PC-3 (cell line): ENCODE data around the gene UNG. TPM values are rescaled to one million over a fixed set of nuclear protein-coding genes. Genes with fewer than 3 reads are reported as not detected.

Experiments
- ATAC-seq: fragments of 200-7000 bp; cut with Tn5 transposase; 2 replicates; pipeline ENCODE4 v1.9.1; 2020; ENCODE audit warnings: mild to moderate bottlenecking, moderate library complexity
- BruUV-seq: library from RNA; stranded (reverse); fragments of 400-500 nt; replicated peaks from 2 replicates; lab custom pipeline; 2021; lab: Mats Ljungman, UMichigan
- CTCF ChIA-PET: fragments of 300-600 bp; sonication (Branson Sonifier 250); formaldehyde crosslinking; loops from one replicate; lab custom pipeline; 2022; ENCODE audit warnings: antibody characterized with exemption; lab: Charles Lee
- POLR2A ChIA-PET: fragments of 300-600 bp; sonication (Branson Sonifier 250); formaldehyde crosslinking; loops from one replicate; lab custom pipeline; 2022; ENCODE audit warnings: antibody characterized with exemption; ENCODE audit not compliant: unreplicated experiment; lab: Charles Lee
- DNase-seq: peaks from one replicate; pipeline ENCODE4 v3.0.0-alpha.2; 2015
- H2AFZ ChIP-seq: fragments of 300-600 bp; sonication (generic); 2 replicates; pipeline ENCODE4 v1.6.0; 2016; ENCODE audit warnings: antibody characterized with exemption, low read length
- H3F3A ChIP-seq: fragments of 300-600 bp; sonication (generic); one replicate; pipeline ENCODE4 v1.6.0; 2017; ENCODE audit warnings: antibody characterized with exemption, low read length, control low read depth, mild to moderate bottlenecking; ENCODE audit not compliant: unreplicated experiment
- H3K27ac ChIP-seq: fragments of 300-600 bp; sonication (generic); 2 replicates; pipeline ENCODE4 v1.5.1; 2016; ENCODE audit warnings: mild to moderate bottlenecking, low read length
- H3K27me3 ChIP-seq: fragments of 300-600 bp; sonication (generic); 2 replicates; pipeline ENCODE4 v1.6.1; 2016; ENCODE audit warnings: low read length, mixed read lengths
- H3K36me3 ChIP-seq: fragments of 300-600 bp; sonication (generic); 2 replicates; pipeline ENCODE4 v1.6.1; 2016; ENCODE audit warnings: low read depth, mixed run types, low read length, mixed read lengths
- H3K4me1 ChIP-seq: fragments of 300-600 bp; sonication (generic); 2 replicates; pipeline ENCODE4 v1.5.1; 2016; ENCODE audit warnings: low read length; ENCODE audit not compliant: insufficient read depth
- H3K4me2 ChIP-seq: fragments of 300-600 bp; sonication (generic); 2 replicates; pipeline ENCODE4 v1.6.0; 2016; ENCODE audit warnings: low read length
- H3K4me3 ChIP-seq: fragments of 300-600 bp; sonication (generic); 2 replicates; pipeline ENCODE4 v1.5.1; 2016; ENCODE audit warnings: mild to moderate bottlenecking, low read length, mixed read lengths
- H3K79me2 ChIP-seq: fragments of 300-600 bp; sonication (generic); 2 replicates; pipeline ENCODE4 v1.6.1; 2017; ENCODE audit warnings: low read length, mixed read lengths
- H3K9ac ChIP-seq: fragments of 300-600 bp; sonication (generic); 2 replicates; pipeline ENCODE4 v1.6.0; 2016; ENCODE audit warnings: mild to moderate bottlenecking, low read length
- H3K9me2 ChIP-seq: fragments of 300-600 bp; sonication (generic); replicated peaks from 2 replicates; pipeline ENCODE4 v1.6.1; 2016; ENCODE audit warnings: mixed run types, low read length, mixed read lengths
- H3K9me3 ChIP-seq: fragments of 300-600 bp; sonication (generic); 2 replicates; pipeline ENCODE4 v1.6.1; 2016; ENCODE audit warnings: low read length, mixed read lengths
- H4K20me1 ChIP-seq: fragments of 300-600 bp; sonication (generic); 2 replicates; pipeline ENCODE4 v1.6.1; 2016; ENCODE audit warnings: low read length, mixed read lengths
- CTCF ChIP-seq: fragments of 300-600 bp; sonication (generic); conservative IDR thresholded peaks from 2 replicates; pipeline ENCODE4 v1.5.1; 2017; ENCODE audit warnings: antibody characterized with exemption, low read depth, mild to moderate bottlenecking, low read length
- EZH2 ChIP-seq: fragments of 300-600 bp; sonication (generic); IDR thresholded peaks from one replicate; pipeline ENCODE4 v1.6.1; 2017; ENCODE audit warnings: antibody characterized with exemption, mild to moderate bottlenecking, low read length; ENCODE audit not compliant: unreplicated experiment
- EZH2phosphoT487 ChIP-seq: fragments of 300-600 bp; sonication (generic); IDR thresholded peaks from 2 replicates; pipeline ENCODE4 v1.6.1; 2018; ENCODE audit warnings: mild to moderate bottlenecking, antibody characterized with exemption, low read length, borderline replicate concordance
- intact Hi-C: fragments of 100-400 bp; cut with micrococcal nuclease; formaldehyde crosslinking; loops from 2 replicates; pipeline ENCODE4 v1.9.0; 2023
- total RNA-seq: library from RNA; depleted of rRNA; stranded (reverse); fragments of >200 nt; gene quantifications from 2 replicates; pipeline ENCODE4 v1.2.3, GENCODE V29; 2014

Gene UNG
- total RNA-seq, 1 experiment from 2014 or later: 168 TPM

- DNase-seq (no peak), ATAC-seq (peak; percentile 4; the same call in 1 of the 2 replicates)
- TF ChIP-seq EZH2phosphoT487 (no peak), EZH2 (no peak), CTCF (no peak)
- H3F3A ChIP-seq: no peaks in the 10 kb centered on the region
- intact Hi-C loops: loop anchor here (1.0 to 10.0 kb wide), 3 partner anchors 94 to 583 kb away; partner anchors contain the start of genes CORO1C and FICD
- peak overlapping the region; percentile 82 for H2AFZ ChIP-seq
- CTCF ChIA-PET: interaction anchor here (0.5 to 1.5 kb wide), 2 partner anchors 13 to 429 kb away, joined by 4 to 5 read pairs; no protein-coding TSS in a partner anchor
- no peaks in the 10 kb centered on the region for H3K27me3 ChIP-seq
- peak overlapping the region; percentile 83 for H3K4me3 ChIP-seq
- H3K9me3 ChIP-seq: no peaks in the 10 kb centered on the region
- POLR2A ChIA-PET: interaction anchor here (0.5 kb wide), 1 partner anchor 53 kb away, joined by 4 read pairs; no protein-coding TSS in a partner anchor
- no TSS peak for BruUV-seq
- H3K9ac ChIP-seq: peak overlapping the region; percentile 96
- H3K4me1 ChIP-seq: peaks cover 8% of the 10 kb centered on the region
- peaks cover 22% of the 10 kb centered on the region for H4K20me1 ChIP-seq
- 0 out of 2 replicates have a peak overlapping the region, but pooled peaks have one; percentile 46 for H3K27ac ChIP-seq
- peaks cover 28% of the 10 kb centered on the region for H3K79me2 ChIP-seq
- H3K4me2 ChIP-seq: peak overlapping the region; percentile 95
- no peaks in the 10 kb centered on the region for H3K9me2 ChIP-seq
- peaks cover 28% of the 10 kb centered on the region for H3K36me3 ChIP-seq
These were observed 1.3 kb downstream of the UNG start for GRCh38 chr12:109098651-109099050.

GRCh38 chr12:109099431-109100020 lies 2.1 kb downstream of the UNG start:
- peaks cover 22% of the 10 kb centered on the region for H4K20me1 ChIP-seq
- H3K4me1 ChIP-seq: peaks cover 7% of the 10 kb centered on the region; the same call in 1 of the 2 replicates
- intact Hi-C loops: loop anchor here (10.0 kb wide), 1 partner anchor 365 kb away; the partner anchor contains the start of gene CORO1C
- H3F3A ChIP-seq: no peaks in the 10 kb centered on the region
- no peak overlapping the region for H3K27ac ChIP-seq
- no peaks in the 10 kb centered on the region for H3K27me3 ChIP-seq
- POLR2A ChIA-PET: no interaction called here
- no peak for DNase-seq
- H3K79me2 ChIP-seq: peaks cover 28% of the 10 kb centered on the region
- peak overlapping the region; percentile 95 for H3K4me2 ChIP-seq
- no TSS peak for BruUV-seq
- H2AFZ ChIP-seq: no peak overlapping the region
- H3K9me3 ChIP-seq: no peaks in the 10 kb centered on the region
- no peak for TF ChIP-seq EZH2
- TF ChIP-seq EZH2phosphoT487: no peak
- no peak for TF ChIP-seq CTCF
- H3K4me3 ChIP-seq: peak overlapping the region; percentile 83
- H3K9me2 ChIP-seq: no peaks in the 10 kb centered on the region
- no peak overlapping the region; the same call in 1 of the 2 replicates for H3K9ac ChIP-seq
- CTCF ChIA-PET: interaction anchor here (1.5 kb wide), 1 partner anchor 12 kb away, joined by 4 read pairs; no protein-coding TSS in a partner anchor
- no peak for ATAC-seq
- H3K36me3 ChIP-seq: peaks cover 34% of the 10 kb centered on the region

- no TSS peak for BruUV-seq
These were observed 3.3 kb downstream of the UNG start for GRCh38 chr12:109100741-109101140.

More at GRCh38 chr12:109100741-109101140, 3.3 kb downstream of the UNG start:
- ATAC-seq (no peak), DNase-seq (no peak)
- Histone ChIP-seq H3K27me3 (no peaks in the 10 kb centered on the region), H3K4me2 (no peak overlapping the region), H3K9me3 (no peaks in the 10 kb centered on the region), H3K4me1 (peaks cover 7% of the 10 kb centered on the region; the same call in 1 of the 2 replicates), H3K27ac (no peak overlapping the region), H4K20me1 (peaks cover 22% of the 10 kb centered on the region), H3F3A (no peaks in the 10 kb centered on the region), H2AFZ (no peak overlapping the region), H3K4me3 (no peak overlapping the region), H3K36me3 (peaks cover 42% of the 10 kb centered on the region), H3K9ac (no peak overlapping the region), H3K9me2 (no peaks in the 10 kb centered on the region), H3K79me2 (peaks cover 28% of the 10 kb centered on the region)
- TF ChIP-seq EZH2phosphoT487: no peak
- TF ChIP-seq EZH2: no peak
- no peak for TF ChIP-seq CTCF
- intact Hi-C loops: no loop called here
- POLR2A ChIA-PET: interaction anchor here (0.6 kb wide), 1 partner anchor 12 kb away, joined by 3 read pairs; no protein-coding TSS in a partner anchor
- CTCF ChIA-PET: no interaction called here
